GM12891 (cell line): ENCODE data around the gene ZNF484.
"Not testable (repeated sequence)": the region's sequence is repeated elsewhere in the genome, so short reads cannot be mapped to it uniquely, and the experiment has no call there.

Experiments
- PAX5 ChIP-seq: IDR thresholded peaks from 2 replicates; pipeline ENCODE4 v1.6.1; 2011; ENCODE audit warnings: low read length, moderate library complexity, mild to moderate bottlenecking; ENCODE audit not compliant: insufficient read depth, severe bottlenecking
- POLR2A ChIP-seq: IDR thresholded peaks from 2 replicates; pipeline ENCODE4 v1.6.1; 2011; ENCODE audit warnings: low read depth, low read length, control low read depth
- POLR2AphosphoS5 ChIP-seq: IDR thresholded peaks from 2 replicates; pipeline ENCODE4 v1.6.1; 2011; ENCODE audit warnings: low read depth, low read length, control low read depth
- POU2F2 ChIP-seq: IDR thresholded peaks from 2 replicates; pipeline ENCODE4 v1.6.1; 2011; ENCODE audit warnings: low read depth, mild to moderate bottlenecking, control low read depth, low read length, moderate library complexity
- SPI1 ChIP-seq: IDR thresholded peaks from 2 replicates; pipeline ENCODE4 v1.6.1; 2011; ENCODE audit warnings: low read depth, low read length, control low read depth
- TAF1 ChIP-seq: IDR thresholded peaks from 2 replicates; pipeline ENCODE4 v1.6.1; 2011; ENCODE audit warnings: low read depth, low read length, control low read depth

DNA sequence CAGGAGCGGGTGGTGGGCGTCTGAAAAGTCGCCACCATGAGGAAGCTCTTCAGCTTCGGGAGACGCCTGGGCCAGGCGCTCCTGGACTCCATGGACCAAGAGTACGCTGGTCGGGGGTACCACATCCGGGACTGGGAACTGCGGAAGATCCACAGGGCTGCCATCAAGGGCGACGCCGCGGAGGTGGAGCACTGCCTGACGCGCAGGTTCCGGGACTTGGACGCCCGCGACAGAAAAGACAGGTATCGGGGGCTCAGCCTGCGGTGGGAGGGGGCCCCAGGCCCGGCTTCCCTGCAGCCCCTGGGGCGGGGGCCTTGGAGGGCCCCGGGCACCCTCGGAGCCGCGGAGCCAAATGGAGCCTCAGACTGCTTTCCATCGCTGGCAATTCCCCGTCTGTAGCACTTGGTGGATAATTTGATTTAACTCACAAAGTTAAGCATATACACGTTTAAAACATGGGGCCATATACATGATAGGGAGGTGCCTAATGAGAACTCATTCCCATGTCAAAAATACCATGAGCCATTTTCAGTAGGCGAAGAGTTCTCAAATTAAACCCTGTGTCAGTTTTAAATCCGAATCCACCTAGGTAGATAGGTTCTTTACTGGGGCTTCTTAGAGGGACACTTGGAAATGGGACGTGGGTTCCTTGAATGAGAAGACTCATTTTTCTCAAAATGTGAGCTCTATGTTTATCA is 68.1 kb downstream of the ZNF484 start:
- TF ChIP-seq POLR2A, POLR2AphosphoS5, TAF1, SPI1, POU2F2, PAX5: not testable (repeated sequence)
